Lung (tissue), 12 donors: ENCODE measurements around the gene ADD2. TPM values are rescaled to one million over a fixed set of nuclear protein-coding genes. Genes with fewer than 3 reads are reported as not detected.

Experiments used
- ATAC-seq: fragments of 200-7000 bp; cut with Tn5 transposase; one replicate; pipeline ENCODE4 v1.9.1; 2020; ENCODE audit warnings: moderate number of reproducible peaks; ENCODE audit not compliant: insufficient read depth, low FRiP score
- DNase-seq, 3 donors: peaks; one replicate each; pipeline ENCODE4 v3.0.0-alpha.2; 2013 to 2017
- H3K27ac ChIP-seq, 2 donors: one replicate each; pipeline ENCODE4 v1.5.1; 2013; ENCODE audit warnings: mild to moderate bottlenecking in 2 of 2, moderate library complexity in 2 of 2, control low read depth in 1 of 2, inconsistent platforms in 1 of 2, low read depth in 1 of 2, low read length in 1 of 2
- H3K27me3 ChIP-seq, 3 donors: one replicate each; pipeline ENCODE4 v1.5.1; 2013; ENCODE audit warnings: low read length in 2 of 3; ENCODE audit not compliant: control insufficient read depth in 3 of 3, insufficient read depth in 3 of 3
- H3K36me3 ChIP-seq, 4 donors: one replicate each; pipeline ENCODE4 v1.5.1; 2013; ENCODE audit warnings: low read length in 4 of 4, mild to moderate bottlenecking in 1 of 4, moderate library complexity in 1 of 4; ENCODE audit not compliant: control insufficient read depth in 4 of 4, insufficient read depth in 4 of 4
- H3K4me1 ChIP-seq, 5 donors: one replicate each; pipeline ENCODE4 v1.5.1; 2013; ENCODE audit warnings: low read length in 5 of 5, mild to moderate bottlenecking in 2 of 5, moderate library complexity in 1 of 5; ENCODE audit not compliant: control insufficient read depth in 5 of 5, insufficient read depth in 5 of 5
- H3K4me3 ChIP-seq: one replicate; pipeline ENCODE4 v1.5.1; 2013; ENCODE audit warnings: mild to moderate bottlenecking, control low read depth, moderate library complexity
- H3K9ac ChIP-seq, 2 donors: one replicate each; pipeline ENCODE4 v1.5.1; 2013; ENCODE audit warnings: low read length in 2 of 2, control low read depth in 1 of 2; ENCODE audit not compliant: insufficient read depth in 1 of 2
- H3K9me3 ChIP-seq, 4 donors: one replicate each; pipeline ENCODE4 v1.5.1; 2013; ENCODE audit warnings: low read length in 3 of 4, mild to moderate bottlenecking in 1 of 4, moderate library complexity in 1 of 4; ENCODE audit not compliant: control insufficient read depth in 4 of 4, insufficient read depth in 3 of 4
- CTCF ChIP-seq: IDR thresholded peaks from 2 replicates; pipeline ENCODE4 v1.5.1; 2012; ENCODE audit warnings: mild to moderate bottlenecking; ENCODE audit errors: control extremely low read depth, extremely low read depth
- WGBS, 2 donors: extraction: QIAGEN DNeasy Blood & Tissue Kit; methylation state at CpG; one replicate each; pipeline ENCODE4 v1.1.7; 2013; 5-methylcytosine and 5-hydroxymethylcytosine counted together
- polyA plus RNA-seq, 2 donors: library from polyadenylated mRNA; stranded (reverse); fragments of 200-250 nt; gene quantifications; one replicate each; pipeline ENCODE4 v1.2.1, GENCODE V29; 2013
- total RNA-seq, 2 donors: library from RNA; depleted of rRNA in 1 of 2; stranded (reverse); fragments of >200 nt in 1 of 2; gene quantifications; one replicate each; pipeline ENCODE4 v1.2.1, GENCODE V29; 2014 to 2021
- donor health status: control.
- donor health status: control.
- donor health status: Bipolar disorder and iron deficiency.
- donor health status: healthy.
- donor health status: DM: yes; HTN: yes; CAD: no.

The ADD2 gene
- total and polyA plus RNA-seq, 4 donors, result 0.35 to 5.9 (median 1.8) TPM

DNA sequence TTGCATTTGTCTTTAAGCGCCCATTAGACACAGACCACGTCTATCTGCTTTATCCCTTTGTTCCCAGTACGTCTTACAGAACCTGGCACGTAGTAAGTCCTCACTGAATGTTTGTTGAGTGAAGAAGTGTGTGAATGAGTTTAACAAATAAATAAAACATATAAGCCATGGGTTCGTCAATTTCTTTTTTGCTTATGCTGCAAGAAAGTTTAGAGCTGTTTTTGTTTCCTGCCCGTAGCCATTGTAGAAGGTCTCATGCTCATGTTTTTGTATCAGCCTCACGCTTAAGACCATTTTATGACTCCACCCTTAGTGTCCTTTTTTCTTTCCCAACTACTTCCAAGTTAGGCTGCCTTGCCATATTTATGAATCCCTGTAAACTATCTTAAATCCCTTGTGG lies 2.5 kb downstream of the ADD2 start:
- no peak overlapping the region for H3K9ac ChIP-seq
- 85 to 95% methylated on average over 7 of the region's 7 CpGs for WGBS, 2 donors
- H3K9me3 ChIP-seq, result no peaks in the 10 kb centered on the region
- TF ChIP-seq CTCF, result no peak
- H3K4me1 ChIP-seq, result peaks cover 4 to 12% (median 7%) of the 10 kb centered on the region in 5 donors
- H3K27me3 ChIP-seq, result peaks cover 0 to 32% (median 19%) of the 10 kb centered on the region in 3 donors
- DNase-seq (no peak), ATAC-seq (no peak)
- H3K36me3 ChIP-seq, result no peaks in the 10 kb centered on the region
- H3K4me3 ChIP-seq, result no peak overlapping the region
- H3K27ac ChIP-seq, result no peak overlapping the region

DNA sequence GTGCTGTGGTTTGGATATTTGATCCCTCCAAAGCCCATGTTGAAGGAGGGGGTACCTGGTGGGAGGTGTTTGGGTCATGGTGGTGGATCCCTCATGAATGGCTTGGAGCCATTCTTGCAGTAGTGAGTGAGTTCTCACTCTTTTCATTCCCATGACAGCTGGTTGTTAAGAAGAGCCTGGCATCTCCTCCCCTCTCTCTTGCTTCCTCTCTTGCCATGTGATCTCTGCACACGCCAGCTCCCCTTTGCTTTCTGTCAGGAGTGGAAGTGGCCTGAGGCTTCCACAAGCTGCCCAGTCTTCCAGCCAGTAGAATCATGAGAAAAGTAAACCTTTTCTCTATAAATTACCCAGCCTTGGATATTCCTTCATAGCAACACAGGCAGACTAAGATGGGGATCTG lies 8.6 kb downstream of the ADD2 start:
- H3K27ac ChIP-seq, result no peak overlapping the region
- no peak overlapping the region for H3K4me3 ChIP-seq
- TF ChIP-seq CTCF, result no peak
- H3K9ac ChIP-seq, result no peak overlapping the region
- H3K9me3 ChIP-seq, result no peaks in the 10 kb centered on the region
- H3K4me1 ChIP-seq, result no peaks in the 10 kb centered on the region
- no peak for ATAC-seq
- H3K27me3 ChIP-seq, result peaks cover 0 to 4% (median 0%) of the 10 kb centered on the region in 3 donors
- no peaks in the 10 kb centered on the region for H3K36me3 ChIP-seq
- no peak for DNase-seq
- WGBS, 2 donors, result 40 to 73% methylated on average over 1 of the region's 1 CpG

DNA sequence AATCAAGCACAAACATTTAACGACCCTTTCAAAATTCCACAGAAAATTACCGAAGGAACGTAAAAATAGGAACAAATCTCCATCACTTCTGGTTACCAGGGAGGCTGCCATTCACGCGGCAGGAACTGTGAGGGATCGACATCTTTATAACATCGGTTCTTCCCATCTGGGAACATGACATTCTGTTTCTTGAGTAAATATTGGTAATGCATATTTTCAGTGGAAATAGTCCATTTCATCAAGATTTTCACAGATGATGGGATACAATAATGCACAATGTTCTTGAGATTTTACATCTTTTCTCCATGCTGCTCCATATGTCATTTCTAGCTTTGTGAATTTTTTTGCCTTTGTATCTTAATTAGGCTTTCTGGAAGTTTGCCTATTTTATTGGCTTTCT lies 10.0 kb downstream of the ADD2 start:
- Histone ChIP-seq H3K36me3 (no peaks in the 10 kb centered on the region), H3K9ac (no peak overlapping the region), H3K27me3 (no peaks in the 10 kb centered on the region), H3K27ac (no peak overlapping the region), H3K4me3 (no peak overlapping the region), H3K9me3 (no peaks in the 10 kb centered on the region), H3K4me1 (peaks cover 0 to 2% (median 0%) of the 10 kb centered on the region in 5 donors)
- DNase-seq (no peak), ATAC-seq (no peak)
- 95 to 96% methylated on average over 7 of the region's 7 CpGs for WGBS, 2 donors
- TF ChIP-seq CTCF, result no peak

GRCh38 chr2:70757360-70757759 lies 10.6 kb downstream of the ADD2 start:
- Histone ChIP-seq H3K4me1 (peaks cover 0 to 8% (median 0%) of the 10 kb centered on the region in 5 donors), H3K4me3 (no peak overlapping the region), H3K9ac (no peak overlapping the region), H3K27me3 (no peaks in the 10 kb centered on the region), H3K9me3 (no peaks in the 10 kb centered on the region), H3K27ac (no peak overlapping the region), H3K36me3 (no peaks in the 10 kb centered on the region)
- no peak for TF ChIP-seq CTCF
- 82 to 89% methylated on average over 4 of the region's 4 CpGs for WGBS, 2 donors
- ATAC-seq (no peak), DNase-seq (no peak)
